GM19438 (cell line): ENCODE data around the gene PPP2R3C.
"Not testable (repeated sequence)": the region's sequence is repeated elsewhere in the genome, so short reads cannot be mapped to it uniquely, and the experiment has no call there.

Experiments
- ATAC-seq: cut with Tn5 transposase; IDR thresholded peaks from one replicate; pipeline ENCODE4 v1.9.1; 2021; ENCODE audit warnings: low read depth; ENCODE audit not compliant: unreplicated experiment

PPP2R3C gene

GRCh38 chr14:35121887-35122695, at the start of gene PPP2R3C, which contains the start of gene PRORP:
Gene PPP2R3C, minus strand, starts transcription at chr14:35121990. Its CDS starts 31 bp downstream, at chr14:35121959.
Gene PRORP, plus strand, starts transcription at chr14:35122552. Its CDS starts 694 bp downstream, at chr14:35123246.
- peak; percentile 83 for ATAC-seq

DNA sequence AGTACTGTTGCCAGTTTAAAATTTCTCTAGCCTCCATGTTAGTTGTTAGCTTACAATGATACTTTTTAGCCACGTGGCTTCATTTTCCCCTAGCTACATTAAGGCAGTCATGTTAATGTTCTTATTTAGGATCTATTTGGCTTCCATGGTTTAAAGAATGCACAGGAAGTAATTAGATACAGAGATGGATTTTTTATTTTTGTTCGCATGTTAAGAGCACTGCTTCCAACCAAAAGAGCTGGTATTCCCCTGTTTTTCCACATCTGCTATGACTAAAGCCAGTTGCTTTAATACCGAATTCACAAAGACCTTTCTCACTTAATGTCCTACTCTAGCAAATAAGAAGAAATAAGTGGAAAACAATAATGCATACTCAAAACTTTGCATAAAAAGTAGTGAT, 45.7 kb upstream of the PPP2R3C start:
- ATAC-seq, result no peak

- no peak for ATAC-seq
Measured at GRCh38 chr14:35164849-35165248, 43.1 kb upstream of the PPP2R3C start.

- ATAC-seq, result no peak
Measured at GRCh38 chr14:35163384-35163783, 41.6 kb upstream of the PPP2R3C start.

- ATAC-seq, result no peak
Measured at GRCh38 chr14:35161231-35161630, 39.4 kb upstream of the PPP2R3C start.

- no peak for ATAC-seq
Measured at GRCh38 chr14:35159742-35160409, 38.1 kb upstream of the PPP2R3C start.

DNA sequence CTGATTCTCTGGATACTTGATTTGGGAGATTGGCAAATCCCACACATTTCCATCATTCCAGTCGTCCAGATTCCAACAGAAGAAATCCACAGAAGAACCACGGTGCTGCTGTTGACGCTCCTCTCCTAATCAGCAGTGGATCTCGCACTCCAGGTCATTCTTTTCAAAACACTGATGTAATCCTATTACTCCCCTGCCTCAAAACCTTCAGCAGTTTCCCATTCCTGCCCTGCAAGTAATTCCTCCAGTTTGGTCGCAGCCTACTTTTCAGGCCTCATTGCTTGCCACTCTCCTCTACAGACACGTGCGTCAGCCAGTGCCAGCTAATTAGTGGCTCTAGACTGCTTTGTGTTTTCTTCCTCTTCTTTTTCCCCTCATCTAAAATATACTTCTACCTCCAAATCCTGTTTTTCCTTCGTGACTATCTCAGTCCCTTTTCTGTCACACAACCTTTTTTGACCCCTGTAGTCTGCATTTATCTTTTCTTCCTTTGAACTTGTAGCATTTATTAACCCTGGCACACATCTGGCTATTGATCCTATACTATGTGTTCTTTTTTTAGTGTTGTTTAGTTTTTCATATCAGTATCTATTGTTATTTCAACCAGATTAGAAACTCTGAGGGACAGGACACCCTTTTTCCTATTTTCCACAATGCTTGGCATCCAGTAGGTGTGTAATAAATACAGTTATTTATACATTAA, 37.3 kb upstream of the PPP2R3C start:
- ATAC-seq, result no peak

GRCh38 chr14:35158491-35158890, 36.7 kb upstream of the PPP2R3C start:
- ATAC-seq, result no peak

DNA sequence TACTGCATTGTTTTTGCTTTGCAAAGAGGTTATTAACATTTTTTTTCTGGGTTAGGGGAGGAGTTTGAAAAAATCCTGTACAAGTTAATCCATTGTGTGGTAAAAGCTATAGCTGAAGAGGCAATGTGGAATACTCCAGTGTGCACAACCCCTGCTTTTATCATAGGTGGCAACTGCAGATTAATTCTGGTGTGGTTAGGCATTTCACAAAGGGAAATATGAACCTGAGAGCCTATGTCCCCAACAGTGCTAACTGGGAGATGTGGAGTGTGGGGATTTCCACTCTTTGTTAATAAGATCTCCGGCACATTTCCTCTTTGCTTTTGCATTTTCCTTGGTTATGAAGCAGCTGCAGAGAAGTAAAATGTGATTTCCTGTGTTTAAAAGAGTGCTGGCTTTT, 34.2 kb upstream of the PPP2R3C start:
- ATAC-seq, result no peak

GRCh38 chr14:35154016-35154415, 32.2 kb upstream of the PPP2R3C start:
- no peak for ATAC-seq

GRCh38 chr14:35152531-35152930, 30.7 kb upstream of the PPP2R3C start:
- ATAC-seq, result not testable (repeated sequence)

GRCh38 chr14:35149239-35149638, 27.4 kb upstream of the PPP2R3C start:
- ATAC-seq, result no peak

GRCh38 chr14:35147711-35148110, 25.9 kb upstream of the PPP2R3C start:
- ATAC-seq, result no peak

DNA sequence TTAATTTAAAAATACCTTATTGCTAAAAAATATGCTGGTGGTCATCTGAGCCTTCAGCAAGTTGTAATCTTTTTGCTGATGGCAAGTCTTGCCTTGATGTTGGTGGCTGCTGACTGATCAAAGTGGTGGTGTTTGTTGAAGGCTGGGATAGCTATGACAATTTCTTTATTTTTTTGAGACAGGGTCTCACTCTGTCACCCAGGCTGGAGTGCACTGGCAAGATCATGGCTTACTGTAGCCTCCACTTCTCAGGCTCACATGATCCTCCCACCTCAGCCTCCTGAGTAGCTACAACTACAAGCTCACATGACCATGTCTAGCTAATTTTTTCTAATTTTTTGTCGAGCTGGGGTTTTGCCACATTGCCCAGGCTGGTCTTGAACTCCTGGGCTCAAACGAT, 25.4 kb upstream of the PPP2R3C start:
- ATAC-seq, result no peak

GRCh38 chr14:35146711-35147149, 24.9 kb upstream of the PPP2R3C start:
- ATAC-seq, result no peak

GRCh38 chr14:35144029-35144428, 22.2 kb upstream of the PPP2R3C start:
- ATAC-seq, result no peak

DNA sequence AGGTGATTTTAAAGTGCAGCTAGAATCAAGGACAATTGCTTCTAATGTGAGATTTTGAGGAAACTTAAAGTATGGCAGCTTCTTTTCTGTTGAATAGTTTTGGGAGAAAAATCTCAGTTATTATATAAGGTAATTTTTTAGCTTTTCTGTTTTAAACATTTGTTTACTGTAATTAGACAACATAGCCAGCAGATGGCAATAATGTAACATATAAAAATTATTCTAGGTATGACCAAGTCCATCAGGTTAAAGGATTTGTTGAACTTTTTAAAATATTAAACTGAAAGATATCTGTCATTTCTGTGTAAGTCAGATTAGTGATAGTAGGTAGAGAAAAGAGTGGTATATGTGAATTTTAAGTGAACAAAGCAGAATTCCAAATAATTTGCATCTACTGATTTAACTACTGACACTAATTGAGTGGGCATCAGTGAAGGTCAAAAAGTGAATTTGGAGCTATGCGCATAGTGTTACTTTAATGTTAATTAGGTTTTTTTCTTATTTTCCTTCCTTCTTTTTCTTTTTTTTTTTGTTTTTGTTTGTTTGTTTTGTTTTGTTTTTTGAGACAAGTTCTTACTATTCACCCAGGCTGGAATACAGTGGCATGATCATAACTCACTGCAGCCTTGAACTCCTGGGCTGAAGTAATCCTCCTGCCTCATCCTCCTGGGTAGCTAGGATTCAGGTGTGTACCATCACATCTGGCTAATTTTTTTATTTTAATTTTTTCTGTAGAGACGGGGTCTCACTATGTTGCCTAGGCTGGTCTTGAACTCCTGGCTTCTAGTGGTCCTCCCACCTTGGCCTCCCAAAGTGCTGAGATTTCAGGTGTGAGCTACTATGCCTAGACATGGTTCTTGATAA, 19.2 kb upstream of the PPP2R3C start:
- ATAC-seq, result no peak

GRCh38 chr14:35138585-35138984, 16.8 kb upstream of the PPP2R3C start:
- ATAC-seq, result no peak

DNA sequence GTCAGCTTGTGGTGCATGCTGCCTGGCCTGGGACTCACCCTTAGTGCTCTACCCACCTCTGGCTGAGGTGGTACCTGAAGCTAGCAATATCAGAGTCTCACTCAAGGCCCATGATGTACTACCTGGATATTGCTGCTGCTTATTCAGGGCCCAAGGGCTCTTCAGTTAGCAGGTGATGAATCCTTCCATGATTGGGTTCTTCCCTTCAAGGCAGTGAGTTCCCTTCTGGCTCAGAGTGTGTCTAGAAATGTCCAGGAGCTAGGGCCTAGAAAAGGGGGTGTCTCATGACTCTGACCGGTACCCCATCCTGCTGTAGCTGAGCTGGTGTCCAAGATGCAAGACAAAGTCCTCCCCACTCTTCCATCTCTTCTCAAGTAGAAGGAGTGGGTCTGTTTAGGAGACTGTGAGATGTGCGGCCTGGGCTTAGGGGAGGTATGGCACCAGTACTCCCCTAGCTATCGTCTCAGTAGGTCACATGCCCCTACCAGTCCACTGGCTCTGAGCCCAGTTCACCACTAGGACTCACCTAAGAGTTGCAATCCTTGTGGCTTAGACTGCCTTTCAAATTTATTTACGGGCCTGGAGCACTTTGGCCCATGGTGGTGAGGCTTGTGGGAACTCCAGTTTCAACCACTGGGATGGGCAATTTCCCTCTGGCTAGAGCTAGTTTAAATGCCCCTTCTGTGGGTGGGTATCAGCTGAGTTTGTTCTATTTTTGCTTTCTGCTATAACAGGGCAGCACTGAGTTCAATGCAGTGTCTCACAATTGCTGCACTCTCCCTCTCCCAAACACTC, 12.7 kb upstream of the PPP2R3C start:
- ATAC-seq, result no peak
